Measurements from ENCODE around the gene IER5. TPM values are rescaled to one million over a fixed set of nuclear protein-coding genes. Genes with fewer than 3 reads are reported as not detected.

IER5 gene
- total RNA-seq, 2 donors from 2014 or later, result 25.6 to 55.1 TPM

GRCh38 chr1:181095763-181096184, 7.3 kb downstream of the IER5 start:
- DNase-seq (ENCODE audit: low spot score), result no peak
- H3K36me3 ChIP-seq, result peaks cover 13% of the 10 kb centered on the region
- peak overlapping the region; percentile 19 to 59 for H3K27ac ChIP-seq
- no peaks in the 10 kb centered on the region for H3K27me3 ChIP-seq
- TF ChIP-seq CTCF (IDR thresholded peaks at IDR 0.05), result no peak
- H3K4me3 ChIP-seq, result no peak overlapping the region
- H3K4me1 ChIP-seq, result peaks cover 0 to 91% of the 10 kb centered on the region in 2 donors
- H3K9me3 ChIP-seq, result no peaks in the 10 kb centered on the region

- TF ChIP-seq CTCF (IDR thresholded peaks at IDR 0.05), result no peak
- no peak for DNase-seq (ENCODE audit: low spot score)
- H3K27ac ChIP-seq, result no peak overlapping the region
- H3K36me3 ChIP-seq, result peaks cover 5% of the 10 kb centered on the region
- H3K27me3 ChIP-seq, result no peaks in the 10 kb centered on the region
- no peaks in the 10 kb centered on the region for H3K9me3 ChIP-seq
- peaks cover 0 to 86% of the 10 kb centered on the region in 2 donors for H3K4me1 ChIP-seq
- no peak overlapping the region for H3K4me3 ChIP-seq
Observed at GRCh38 chr1:181097242-181097641, 8.7 kb downstream of the IER5 start.

DNA sequence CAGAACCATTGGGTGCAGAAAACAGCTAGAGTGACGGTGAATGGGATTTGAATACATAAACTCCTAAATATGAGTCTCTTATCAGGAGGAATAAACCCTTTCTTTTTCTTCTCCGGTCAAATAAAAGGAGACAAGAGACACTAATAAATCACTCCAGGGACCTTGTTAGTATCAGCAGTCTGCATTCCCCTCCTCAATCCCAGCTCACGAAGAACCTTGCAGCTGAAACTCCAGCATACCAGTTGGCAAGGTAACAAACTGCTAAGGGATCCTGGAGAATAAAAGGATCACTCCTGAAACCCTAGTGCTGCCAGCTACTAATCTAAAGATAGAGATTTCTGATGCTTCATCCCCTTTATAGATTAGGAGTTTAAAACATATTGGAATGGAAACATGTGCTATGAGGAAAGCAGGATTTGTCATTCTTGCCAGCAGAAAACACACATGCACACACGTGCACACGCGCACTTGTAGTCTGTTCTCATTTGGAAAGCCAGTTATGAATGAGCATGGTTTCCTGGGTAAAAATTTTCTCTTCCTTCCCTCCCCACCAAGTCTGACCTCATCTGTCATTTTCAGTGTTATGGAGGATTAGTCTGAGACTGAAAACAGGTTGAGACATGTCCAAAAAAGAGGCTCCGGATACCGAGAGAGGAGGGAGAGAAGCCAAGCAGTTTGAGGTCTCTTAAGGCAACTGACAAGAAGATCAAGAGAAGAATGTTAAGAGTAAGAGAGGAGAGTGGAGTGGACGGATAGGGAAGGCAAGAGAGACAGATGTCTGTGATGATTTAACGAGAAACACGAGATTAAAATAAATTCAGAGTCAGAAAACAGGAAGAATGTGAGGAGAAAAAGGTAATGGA, 10.9 kb downstream of the IER5 start:
- TF ChIP-seq CTCF (IDR thresholded peaks at IDR 0.05), result no peak
- peaks cover 0 to 70% of the 10 kb centered on the region in 2 donors for H3K4me1 ChIP-seq
- no peak for DNase-seq (ENCODE audit: low spot score)
- H3K4me3 ChIP-seq, result no peak overlapping the region
- H3K36me3 ChIP-seq, result no peaks in the 10 kb centered on the region
- H3K27me3 ChIP-seq, result no peaks in the 10 kb centered on the region
- H3K9me3 ChIP-seq, result no peaks in the 10 kb centered on the region
- H3K27ac ChIP-seq, result no peak overlapping the region

DNA sequence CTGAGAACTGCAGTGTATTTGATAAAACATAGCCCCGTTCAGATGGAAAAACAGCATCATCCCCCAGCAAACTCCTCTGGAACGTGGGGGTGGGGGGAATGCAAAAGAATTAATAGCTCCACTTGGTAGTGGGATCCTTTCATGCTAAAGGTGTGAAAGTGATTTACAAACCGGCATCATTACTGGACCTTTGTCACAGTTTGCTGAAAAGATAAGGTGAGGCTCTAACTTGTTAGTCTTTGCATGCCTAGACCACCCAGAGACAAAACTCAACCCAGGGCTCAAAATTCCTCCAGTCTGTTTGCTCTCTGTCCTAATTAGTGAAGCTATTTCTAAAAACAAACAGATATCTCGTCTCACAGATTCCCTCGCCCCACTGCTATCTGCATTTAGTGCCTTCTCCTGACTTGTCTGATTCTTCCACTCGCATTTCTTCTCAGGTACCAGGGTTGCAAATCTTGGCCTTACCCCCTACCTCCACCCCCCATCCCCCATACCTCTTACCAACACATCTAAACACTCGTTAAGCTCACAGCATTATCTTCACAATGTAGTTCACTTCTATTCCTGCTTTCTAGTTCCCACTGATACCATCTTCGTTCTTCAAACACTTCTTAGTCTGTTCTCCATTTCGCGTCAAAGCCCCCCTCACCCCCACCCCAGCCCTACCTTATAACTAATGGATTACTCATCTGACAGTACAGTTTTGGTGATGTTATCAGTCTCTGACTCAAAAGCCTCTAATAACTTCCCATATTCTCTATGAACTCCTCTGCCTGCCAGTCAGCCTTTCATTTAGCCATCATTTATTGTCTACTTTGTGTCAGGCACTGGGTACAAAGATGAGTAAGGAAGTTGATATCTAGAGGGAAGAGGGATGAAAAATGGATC, 11.8 kb downstream of the IER5 start:
- peaks cover 0 to 66% of the 10 kb centered on the region in 2 donors for H3K4me1 ChIP-seq
- DNase-seq (ENCODE audit: low spot score), result no peak
- no peaks in the 10 kb centered on the region for H3K27me3 ChIP-seq
- no peak overlapping the region for H3K4me3 ChIP-seq
- no peaks in the 10 kb centered on the region for H3K36me3 ChIP-seq
- no peaks in the 10 kb centered on the region for H3K9me3 ChIP-seq
- no peak overlapping the region for H3K27ac ChIP-seq
- no peak for TF ChIP-seq CTCF (IDR thresholded peaks at IDR 0.05)

DNA sequence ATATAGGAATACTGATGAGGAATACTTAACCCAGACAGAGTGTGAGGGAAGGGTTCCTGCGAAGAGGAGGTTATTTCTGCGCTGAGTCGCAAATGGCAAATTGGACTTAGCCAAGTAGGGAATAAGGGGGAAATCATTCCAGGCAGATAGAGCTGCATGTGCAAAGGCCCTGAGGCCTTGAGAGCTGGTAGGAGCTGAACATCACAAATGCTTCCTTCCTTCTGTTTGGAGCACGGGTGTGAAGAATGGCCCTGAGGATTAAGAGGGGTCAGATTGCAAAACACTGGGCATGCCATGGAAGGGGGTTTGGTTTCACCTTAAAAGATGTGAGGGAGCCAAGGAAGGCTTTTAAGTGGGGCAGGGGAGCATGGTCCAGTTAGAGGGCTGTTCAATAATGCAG, 12.4 kb downstream of the IER5 start:
- DNase-seq (ENCODE audit: low spot score), result no peak
- H3K27ac ChIP-seq, result no peak overlapping the region
- H3K4me3 ChIP-seq, result no peak overlapping the region
- H3K27me3 ChIP-seq, result no peaks in the 10 kb centered on the region
- no peak for TF ChIP-seq CTCF (IDR thresholded peaks at IDR 0.05)
- H3K4me1 ChIP-seq, result peaks cover 0 to 65% of the 10 kb centered on the region in 2 donors
- H3K9me3 ChIP-seq, result no peaks in the 10 kb centered on the region
- no peaks in the 10 kb centered on the region for H3K36me3 ChIP-seq
